Motor neuron (in vitro differentiated cells): Measurements from ENCODE around the gene STX4. TPM values are rescaled to one million over a fixed set of nuclear protein-coding genes. Genes with fewer than 3 reads are reported as not detected.
A peak's percentile ranks its signal among the peaks of the same experiment; 100 is the strongest.

ENCODE experiments used
- ATAC-seq, 8 experiments: fragments of 200-7000 bp; cut with Tn5 transposase; replicated peaks in 6 of 8; 2 replicates each; pipeline ENCODE4 v1.8.0; 2021; ENCODE audit warnings: mild to moderate bottlenecking in 8 of 8, moderate library complexity in 8 of 8
- H3K27ac ChIP-seq, 2 donors: fragments of 250-450 bp; sonication (Bioruptor Pico); 2 replicates each; pipeline ENCODE4 v1.9.0; 2021; ENCODE audit warnings: antibody characterized with exemption in 2 of 2, mild to moderate bottlenecking in 2 of 2, moderate library complexity in 1 of 2
- H3K4me1 ChIP-seq, 2 donors: fragments of 250-450 bp; sonication (Bioruptor Pico); replicated peaks in 1 of 2; 2 replicates each; pipeline ENCODE4 v1.6.1; 2021; ENCODE audit warnings: antibody characterized with exemption in 2 of 2, mild to moderate bottlenecking in 2 of 2, moderate library complexity in 1 of 2
- H3K4me3 ChIP-seq, 5 donors: fragments of 250-450 bp; sonication (Bioruptor Pico); 2 replicates each; pipeline ENCODE4 v1.9.0; 2021; ENCODE audit warnings: antibody characterized with exemption in 5 of 5, mild to moderate bottlenecking in 5 of 5, moderate library complexity in 4 of 5
- WGBS, 10 experiments: fragments of 450-650 bp; shearing (Covaris generic); methylation state at CpG; one replicate each; pipeline ENCODE4 v1.0.0; 2022; 5-methylcytosine and 5-hydroxymethylcytosine counted together
- in situ Hi-C, 9 experiments: fragments of 400-800 bp; cut with MboI; loops; one replicate each; pipeline ENCODE4 v1.15.0; 2021; ENCODE audit warnings: low sequenced_read_pairs in 9 of 9, low pct_unique_long_range_greater_than_20kb in 2 of 9; ENCODE audit not compliant: unreplicated experiment in 9 of 9
- total RNA-seq, 8 experiments: library from RNA; unstranded; fragments of 300-600 nt; gene quantifications; 2 replicates each; pipeline versions ENCODE4 v1.2.3 to v1.2.4, GENCODE V29; 2022

Gene STX4
- total RNA-seq, 8 experiments from 2014 or later, result 14.0 to 47.5 (median 24.3) TPM

DNA sequence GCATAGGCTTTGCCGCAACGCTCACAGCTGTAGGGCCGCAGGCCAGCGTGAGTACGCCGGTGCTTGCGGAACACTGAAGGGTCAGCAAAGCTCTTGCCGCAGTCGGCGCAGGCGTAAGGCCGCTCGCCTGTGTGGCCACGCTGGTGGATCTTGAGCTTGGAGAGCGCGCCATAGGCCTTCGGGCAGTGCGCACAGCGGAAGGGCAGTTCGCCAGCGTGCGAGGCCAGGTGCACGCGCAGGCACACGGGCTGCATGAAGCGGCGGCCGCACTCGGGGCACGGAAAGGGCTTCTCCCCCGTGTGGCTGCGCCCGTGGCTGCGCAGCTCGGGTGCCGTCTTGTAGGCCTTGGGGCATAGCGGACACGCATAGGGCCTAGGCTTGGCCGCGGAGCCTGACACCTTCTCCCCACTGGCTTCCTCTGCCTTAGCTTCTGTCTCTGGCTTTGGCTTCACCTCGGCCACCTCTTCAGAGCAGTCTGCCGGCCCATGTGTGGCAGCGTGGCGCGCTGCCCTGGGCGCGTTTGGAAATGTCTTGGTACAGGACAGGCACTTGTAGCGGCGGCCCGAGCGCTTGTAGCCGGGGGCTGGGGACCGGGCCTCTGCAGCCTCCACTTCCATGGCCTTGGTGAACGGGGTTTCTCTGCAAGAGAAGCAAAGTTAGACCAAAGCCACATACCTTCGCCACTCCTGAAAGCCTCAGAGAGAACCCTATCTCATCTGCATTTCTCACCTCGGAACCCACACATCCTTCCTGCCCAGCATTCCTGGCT lies 30.7 kb downstream of the STX4 start:
- no peaks in the 10 kb centered on the region for H3K4me1 ChIP-seq
- in situ Hi-C loops, result no loop called here
- no peak overlapping the region for H3K27ac ChIP-seq
- no peak overlapping the region for H3K4me3 ChIP-seq
- peak in 1 of 8 experiments; percentile 25 for ATAC-seq
- WGBS, 10 experiments, result 85 to 100% (median 95%) methylated on average over 3 to 35 of the region's 56 CpGs; no CpG with 5 or more reads in 3 of the 10 experiments

DNA sequence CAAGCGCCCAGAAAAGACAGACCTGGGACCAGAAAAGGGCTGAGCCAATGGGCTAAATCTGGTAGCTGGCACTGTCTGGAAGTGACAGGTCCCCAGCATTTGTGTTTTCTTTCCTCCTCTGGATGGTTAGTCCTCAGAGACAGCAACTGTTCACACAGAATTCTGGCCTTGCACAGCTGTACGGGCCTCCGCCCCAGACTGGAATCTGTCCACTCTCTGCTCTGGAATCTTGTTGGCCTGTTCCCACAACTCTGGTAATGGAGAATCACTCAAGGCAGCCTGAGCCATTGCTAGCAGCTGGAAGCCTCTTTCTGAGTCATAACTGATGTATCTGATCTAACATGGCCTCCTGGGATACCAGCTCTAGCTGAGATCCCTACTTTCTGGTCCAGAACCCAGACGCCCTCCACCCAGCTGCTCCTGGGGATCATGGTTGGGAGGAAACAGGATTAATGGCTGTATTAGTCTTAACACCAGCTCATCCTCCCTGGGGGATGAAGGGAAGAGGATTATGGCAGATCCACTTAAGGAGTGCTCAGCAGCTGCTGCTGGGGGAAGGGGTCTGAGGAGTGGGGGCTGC lies 31.6 kb downstream of the STX4 start:
- 60 to 100% (median 90%) methylated on average over 1 to 3 of the region's 4 CpGs; no CpG with 5 or more reads in 6 of the 10 experiments for WGBS, 10 experiments
- peak in 5 of 8 experiments; percentile 10 to 100 (median 90) for ATAC-seq
- H3K4me1 ChIP-seq, result no peaks in the 10 kb centered on the region
- in situ Hi-C loops, result no loop called here
- no peak overlapping the region for H3K27ac ChIP-seq
- H3K4me3 ChIP-seq, result no peak overlapping the region

DNA sequence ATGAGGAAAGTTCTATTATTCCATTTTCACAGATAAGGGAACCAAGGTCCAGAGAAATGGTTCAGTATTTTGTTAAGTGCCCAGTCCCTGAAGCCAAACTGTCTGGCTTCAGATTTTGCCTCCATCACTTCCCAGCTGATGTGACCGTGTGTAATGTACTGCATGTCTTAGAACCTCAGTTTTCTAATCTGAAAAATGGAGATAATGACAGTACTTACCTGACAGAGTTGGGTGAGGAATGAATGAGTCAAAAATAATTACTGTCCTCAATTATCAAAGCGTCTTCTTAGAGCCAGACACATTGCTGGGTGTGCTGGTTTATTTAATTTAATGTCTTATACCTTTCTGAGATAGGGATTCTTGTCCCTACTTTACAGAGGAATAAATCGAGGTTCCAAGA lies 34.0 kb downstream of the STX4 start:
- WGBS, 10 experiments, result 67 to 100% (median 86%) methylated on average over 1 to 3 of the region's 3 CpGs; no CpG with 5 or more reads in 2 of the 10 experiments
- peaks cover 0 to 4% of the 10 kb centered on the region in 2 donors for H3K4me1 ChIP-seq
- H3K4me3 ChIP-seq, result no peak overlapping the region
- in situ Hi-C loops, result no loop called here
- ATAC-seq, result no peak
- no peak overlapping the region for H3K27ac ChIP-seq

DNA sequence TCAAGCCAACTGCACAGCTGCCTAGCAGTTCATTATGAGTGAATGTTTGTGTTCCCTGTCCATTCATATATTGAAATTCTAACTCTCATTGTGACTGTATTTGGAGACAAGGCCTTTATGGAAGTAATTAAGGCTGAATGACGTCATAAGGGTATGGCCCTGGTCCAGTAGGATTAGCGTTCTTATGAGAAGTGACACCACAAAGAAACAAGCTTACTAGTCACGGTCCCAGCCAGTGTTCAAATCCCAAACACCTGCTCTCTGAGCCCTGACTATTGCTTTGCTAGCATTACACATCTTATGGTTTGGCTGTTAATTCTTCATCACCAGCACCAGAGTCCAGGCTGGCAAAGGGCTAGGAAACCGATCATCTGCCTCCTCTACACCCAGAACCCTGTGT lies 38.5 kb downstream of the STX4 start:
- Histone ChIP-seq H3K4me3 (peak overlapping the region; percentile 63 to 99 (median 81)), H3K4me1 (peaks cover 4 to 8% of the 10 kb centered on the region in 2 donors), H3K27ac (peak overlapping the region in 1 of 2 donors; percentile 92)
- peak in 1 of 8 experiments; percentile 1 for ATAC-seq
- WGBS, 10 experiments, result 0 to 80% (median 7%) methylated on average over 1 to 4 of the region's 4 CpGs; no CpG with 5 or more reads in 2 of the 10 experiments
- in situ Hi-C loops, result no loop called here

DNA sequence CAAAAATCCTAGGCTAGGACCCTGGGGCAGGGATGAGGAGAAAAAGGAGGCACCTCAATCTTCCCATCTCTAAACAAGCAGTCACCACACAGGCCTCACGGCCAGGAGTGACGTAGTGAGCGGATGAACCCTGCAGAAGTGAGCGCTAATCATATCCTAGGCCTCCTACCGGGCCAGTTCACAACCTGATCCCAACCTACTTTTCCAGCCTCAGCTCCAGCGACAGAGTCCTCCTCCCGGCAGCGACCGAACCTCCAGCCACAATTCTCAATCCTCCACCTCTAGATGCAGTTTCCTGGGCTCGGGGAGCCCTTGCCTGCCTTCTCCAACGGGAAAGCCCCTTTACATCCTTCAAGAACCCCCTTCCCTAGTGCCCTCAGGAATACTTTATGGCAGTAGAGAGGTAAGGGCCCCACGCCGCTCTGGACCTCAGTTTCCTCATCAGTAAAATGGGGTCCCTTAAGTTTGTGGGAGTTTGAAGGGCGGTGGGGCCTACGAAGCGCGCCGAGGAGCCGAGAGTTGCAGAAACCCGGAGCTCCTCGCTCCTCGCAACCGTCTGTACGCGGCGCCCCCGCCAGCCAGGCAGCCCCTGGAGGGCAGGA lies 39.3 kb downstream of the STX4 start:
- 0 to 7% (median 0%) methylated on average over 1 to 17 of the region's 27 CpGs; no CpG with 5 or more reads in 4 of the 10 experiments for WGBS, 10 experiments
- Histone ChIP-seq H3K4me1 (peaks cover 4 to 8% of the 10 kb centered on the region in 2 donors), H3K27ac (peak overlapping the region; percentile 92 to 96), H3K4me3 (peak overlapping the region; percentile 63 to 99 (median 81))
- ATAC-seq, result peak in 2 of 8 experiments; percentile 1
- in situ Hi-C loops, result no loop called here

DNA sequence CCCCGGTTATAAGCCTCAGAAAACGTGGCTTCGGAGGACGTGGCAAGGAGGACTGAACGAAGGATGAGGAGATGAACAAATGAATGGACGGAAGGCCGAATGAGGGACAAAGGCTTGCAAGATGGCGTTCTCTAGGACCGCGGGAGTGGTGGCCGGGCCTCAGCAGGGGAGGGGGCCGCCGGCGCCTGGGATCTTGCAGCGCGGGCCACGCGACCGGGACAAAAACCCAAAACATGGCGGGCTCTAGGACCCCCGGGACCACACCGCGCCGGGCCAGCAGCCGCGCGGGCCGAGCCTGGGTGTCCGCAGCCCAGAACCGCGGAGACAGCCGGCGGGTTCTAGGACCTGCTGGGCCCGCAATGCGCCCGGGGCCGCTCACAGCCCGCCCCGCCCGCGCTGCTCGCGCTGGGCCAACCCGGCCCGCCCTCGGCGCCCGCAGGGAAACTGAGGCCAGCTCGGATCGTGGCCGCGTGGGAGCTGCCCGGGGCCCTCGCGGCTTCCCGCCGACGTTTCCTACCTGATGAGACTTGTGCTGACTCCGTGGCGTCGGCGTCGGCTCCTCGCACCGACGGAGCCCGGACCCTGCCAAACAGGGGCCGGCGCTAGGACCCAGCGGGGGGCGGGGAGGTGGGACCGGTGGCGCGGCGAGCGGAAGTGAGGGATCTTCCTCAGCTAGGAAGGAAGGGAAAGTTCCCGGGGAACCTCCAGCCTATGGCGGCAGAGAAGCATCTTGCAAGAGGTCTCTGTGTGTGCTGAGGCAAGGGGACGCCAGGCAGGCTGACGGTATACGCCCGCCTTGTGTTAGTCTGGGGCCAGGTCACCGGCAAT lies 40.0 kb downstream of the STX4 start:
- H3K4me3 ChIP-seq, result peak overlapping the region; percentile 63 to 99 (median 81)
- peaks cover 4 to 8% of the 10 kb centered on the region in 2 donors for H3K4me1 ChIP-seq
- WGBS, 10 experiments, result 0 to 7% (median 0%) methylated on average over 3 to 20 of the region's 83 CpGs; no CpG with 5 or more reads in 4 of the 10 experiments
- in situ Hi-C loops, result no loop called here
- ATAC-seq, result peak; percentile 56 to 83 (median 78)
- peak overlapping the region; percentile 92 to 96 for H3K27ac ChIP-seq

DNA sequence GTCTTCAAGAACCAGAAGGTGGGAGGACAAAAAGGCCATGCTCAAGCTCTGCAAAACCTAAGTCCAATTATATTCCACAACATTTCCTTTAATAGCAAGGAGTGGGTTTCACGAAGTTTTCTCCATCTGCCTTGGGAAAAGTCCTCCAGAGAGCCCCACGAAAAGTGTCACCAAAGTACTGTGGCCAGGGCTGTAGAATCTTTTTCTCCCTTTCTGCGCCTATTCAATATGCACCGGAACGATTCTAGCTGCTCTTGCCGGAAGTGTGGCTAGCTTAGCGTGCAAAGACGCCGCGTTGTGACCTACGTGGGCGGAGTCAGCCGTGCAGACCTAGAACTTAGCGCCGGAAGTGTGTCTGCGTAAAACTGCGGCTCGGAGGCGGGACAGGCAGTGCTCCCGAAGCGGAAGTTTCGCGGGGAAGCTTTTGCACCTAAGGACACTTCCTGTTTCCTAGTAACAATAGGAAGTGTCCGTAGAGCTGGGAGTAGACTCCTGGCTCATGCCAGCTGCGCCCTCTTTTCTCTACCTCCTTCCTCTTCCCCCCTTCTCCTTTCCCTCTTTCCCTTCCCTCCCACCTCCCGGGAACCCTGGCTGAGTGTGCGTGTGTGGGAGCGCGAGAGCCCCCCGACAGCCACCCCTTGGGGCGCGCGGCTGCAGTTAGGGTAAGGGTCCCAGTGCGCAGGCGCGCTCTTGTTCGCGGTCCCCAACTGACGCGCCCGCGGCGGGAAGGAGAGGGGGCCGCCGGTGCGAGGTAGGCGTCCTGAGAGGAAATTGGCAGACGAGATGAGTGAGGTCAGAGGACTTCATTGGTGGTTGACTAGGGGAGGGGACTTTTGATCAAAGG lies 40.8 kb downstream of the STX4 start, which contains the start of the genes ZNF646 and ZNF668:
ZNF646 (plus strand) TSS at position 453 of the 844 bp plus-strand sequence. CDS start 1,903 bp downstream, outside the sequence.
ZNF668 (minus strand) TSS at position 271 of the 844 bp plus-strand sequence. CDS start 9,781 bp downstream, outside the sequence.
- H3K4me1 ChIP-seq, result peaks cover 4 to 8% of the 10 kb centered on the region in 2 donors
- in situ Hi-C loops, result no loop called here
- 0 to 2% (median 0%) methylated on average over 1 to 16 of the region's 48 CpGs; no CpG with 5 or more reads in 2 of the 10 experiments for WGBS, 10 experiments
- peak; percentile 71 to 87 (median 78) for ATAC-seq
- H3K4me3 ChIP-seq, result peak within 1 kb of the TSS; percentile 63 to 99 (median 81)
- peak within 1 kb of the TSS; percentile 92 to 96 for H3K27ac ChIP-seq

DNA sequence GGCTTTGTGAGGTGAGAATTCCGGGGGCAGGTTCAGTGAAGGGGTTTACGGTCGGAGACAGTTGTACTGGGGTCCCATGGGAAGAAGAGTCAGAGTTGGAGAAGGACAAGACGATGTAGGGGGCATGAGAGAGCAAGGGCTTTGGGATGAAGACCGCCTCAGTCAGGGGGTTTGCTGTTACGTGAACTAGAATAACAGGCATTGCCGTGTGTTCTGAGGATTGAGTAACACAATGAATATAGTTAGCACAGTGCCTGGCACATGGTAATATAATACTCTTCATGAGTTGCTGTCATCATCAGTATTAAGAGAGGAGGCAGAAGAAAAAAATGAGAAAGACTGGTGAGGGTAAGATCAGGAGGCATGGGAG lies 41.4 kb downstream of the STX4 start:
- ATAC-seq, result no peak
- in situ Hi-C loops, result no loop called here
- peak overlapping the region; percentile 92 to 96 for H3K27ac ChIP-seq
- peak overlapping the region; percentile 63 to 99 (median 81) for H3K4me3 ChIP-seq
- WGBS, 10 experiments, result 0 to 13% (median 0%) methylated on average over 1 to 7 of the region's 7 CpGs
- H3K4me1 ChIP-seq, result peaks cover 4 to 8% of the 10 kb centered on the region in 2 donors

DNA sequence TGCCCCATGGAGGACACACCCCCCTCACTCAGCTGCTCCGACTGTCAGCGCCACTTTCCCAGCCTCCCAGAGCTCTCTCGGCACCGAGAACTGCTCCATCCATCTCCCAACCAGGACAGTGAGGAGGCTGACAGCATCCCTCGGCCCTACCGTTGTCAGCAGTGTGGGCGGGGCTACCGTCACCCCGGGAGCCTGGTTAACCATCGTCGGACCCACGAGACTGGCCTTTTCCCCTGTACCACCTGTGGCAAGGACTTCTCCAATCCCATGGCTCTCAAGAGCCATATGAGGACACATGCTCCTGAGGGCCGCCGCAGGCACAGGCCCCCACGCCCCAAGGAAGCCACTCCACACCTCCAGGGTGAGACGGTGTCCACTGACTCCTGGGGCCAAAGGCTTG lies 43.0 kb downstream of the STX4 start:
- in situ Hi-C loops, result no loop called here
- Histone ChIP-seq H3K27ac (no peak overlapping the region), H3K4me1 (peaks cover 4 to 8% of the 10 kb centered on the region in 2 donors), H3K4me3 (no peak overlapping the region)
- 42 to 67% (median 60%) methylated on average over 1 to 8 of the region's 16 CpGs; no CpG with 5 or more reads in 7 of the 10 experiments for WGBS, 10 experiments
- no peak for ATAC-seq

DNA sequence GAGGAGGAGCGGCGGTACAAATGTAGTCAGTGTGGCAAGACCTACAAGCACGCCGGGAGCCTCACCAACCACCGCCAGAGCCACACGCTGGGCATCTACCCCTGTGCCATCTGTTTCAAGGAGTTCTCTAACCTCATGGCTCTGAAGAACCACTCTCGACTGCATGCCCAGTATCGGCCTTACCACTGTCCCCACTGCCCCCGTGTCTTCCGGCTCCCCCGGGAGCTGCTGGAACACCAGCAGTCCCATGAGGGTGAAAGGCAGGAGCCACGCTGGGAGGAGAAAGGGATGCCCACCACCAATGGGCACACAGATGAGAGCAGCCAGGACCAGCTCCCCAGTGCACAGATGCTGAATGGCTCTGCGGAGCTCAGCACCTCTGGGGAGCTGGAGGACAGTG lies 43.7 kb downstream of the STX4 start:
- peaks cover 4% of the 10 kb centered on the region in 2 donors for H3K4me1 ChIP-seq
- no peak for ATAC-seq
- H3K27ac ChIP-seq, result no peak overlapping the region
- in situ Hi-C loops, result no loop called here
- no peak overlapping the region for H3K4me3 ChIP-seq
- WGBS, 10 experiments, result 93 to 100% (median 100%) methylated on average over 1 to 3 of the region's 13 CpGs; no CpG with 5 or more reads in 7 of the 10 experiments

DNA sequence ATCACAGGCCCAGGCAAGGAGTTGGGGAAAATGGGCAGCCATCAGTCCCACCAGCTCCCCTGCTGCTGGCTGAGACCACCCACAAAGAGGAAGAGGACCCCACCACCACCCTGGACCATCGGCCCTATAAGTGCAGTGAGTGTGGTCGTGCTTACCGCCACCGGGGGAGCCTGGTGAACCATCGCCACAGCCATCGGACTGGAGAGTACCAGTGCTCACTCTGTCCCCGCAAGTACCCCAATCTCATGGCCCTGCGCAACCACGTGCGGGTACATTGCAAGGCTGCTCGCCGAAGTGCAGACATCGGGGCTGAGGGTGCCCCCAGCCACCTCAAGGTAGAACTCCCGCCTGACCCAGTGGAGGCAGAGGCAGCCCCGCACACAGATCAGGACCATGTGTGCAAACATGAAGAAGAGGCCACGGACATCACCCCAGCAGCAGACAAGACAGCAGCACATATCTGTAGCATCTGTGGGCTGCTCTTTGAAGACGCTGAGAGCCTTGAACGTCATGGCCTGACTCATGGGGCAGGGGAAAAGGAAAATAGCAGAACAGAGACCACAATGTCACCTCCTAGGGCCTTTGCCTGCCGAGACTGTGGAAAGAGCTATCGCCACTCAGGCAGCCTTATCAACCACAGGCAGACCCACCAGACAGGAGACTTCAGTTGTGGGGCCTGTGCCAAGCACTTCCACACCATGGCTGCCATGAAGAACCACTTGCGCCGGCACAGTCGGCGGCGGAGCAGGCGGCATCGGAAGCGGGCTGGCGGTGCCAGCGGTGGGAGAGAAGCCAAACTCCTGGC lies 44.4 kb downstream of the STX4 start:
- WGBS, 10 experiments, result 83 to 100% (median 88%) methylated on average over 2 to 9 of the region's 30 CpGs; no CpG with 5 or more reads in 5 of the 10 experiments
- H3K4me3 ChIP-seq, result no peak overlapping the region
- ATAC-seq, result no peak
- in situ Hi-C loops, result no loop called here
- H3K4me1 ChIP-seq, result peaks cover 3 to 4% of the 10 kb centered on the region in 2 donors
- H3K27ac ChIP-seq, result no peak overlapping the region
